Liver (tissue), 3 donors: ENCODE data around the gene RMND5A.

Source experiments
- EGR1 ChIP-seq, 2 donors: IDR thresholded peaks; 2 replicates each; pipeline ENCODE4 v1.6.1; 2016 to 2018; ENCODE audit warnings: antibody characterized with exemption in 2 of 2, low read depth in 2 of 2
- FOXA1 ChIP-seq: IDR thresholded peaks from 2 replicates; pipeline ENCODE4 v1.6.1; 2016; ENCODE audit warnings: antibody characterized with exemption
- FOXA2 ChIP-seq: IDR thresholded peaks from 2 replicates; pipeline ENCODE4 v1.6.1; 2016; ENCODE audit warnings: antibody characterized with exemption
- GABPA ChIP-seq, 2 donors: IDR thresholded peaks in 1 of 2; conservative IDR thresholded peaks in 1 of 2; 2 replicates each; pipeline ENCODE4 v1.6.1; 2016; ENCODE audit warnings: antibody characterized with exemption in 2 of 2, mild to moderate bottlenecking in 1 of 2, moderate library complexity in 1 of 2
- JUND ChIP-seq, 2 donors: IDR thresholded peaks; 2 replicates each; pipeline ENCODE4 v1.6.1; 2016; ENCODE audit warnings: antibody characterized with exemption in 2 of 2
- SP1 ChIP-seq: IDR thresholded peaks from 2 replicates; pipeline ENCODE4 v1.6.1; 2018; ENCODE audit warnings: antibody characterized with exemption, mild to moderate bottlenecking
- TAF1 ChIP-seq: conservative IDR thresholded peaks from 2 replicates; pipeline ENCODE4 v1.6.1; 2016; ENCODE audit warnings: antibody characterized with exemption, mild to moderate bottlenecking
- TF ChIP-seq, protein P1 (sequence below): IDR thresholded peaks from 2 replicates; pipeline ENCODE4 v1.6.1; 2016; ENCODE audit warnings: antibody characterized with exemption
- TF ChIP-seq, protein P2 (sequence below): IDR thresholded peaks from 2 replicates; pipeline ENCODE4 v1.6.1; 2016; ENCODE audit warnings: antibody characterized with exemption, mild to moderate bottlenecking
- TF ChIP-seq, protein P3 (sequence below): fragments of 150-350 bp; IDR thresholded peaks from 2 replicates; pipeline ENCODE4 v1.5.1; 2017; ENCODE audit warnings: improper control_type of control experiment, low read depth, low read length; ENCODE audit not compliant: missing input control
- TF ChIP-seq, protein P4 (sequence below): IDR thresholded peaks from 2 replicates; pipeline ENCODE4 v1.6.1; 2016; ENCODE audit warnings: antibody characterized with exemption
- donor health status: healthy.
- donor health status: healthy.

DNA sequence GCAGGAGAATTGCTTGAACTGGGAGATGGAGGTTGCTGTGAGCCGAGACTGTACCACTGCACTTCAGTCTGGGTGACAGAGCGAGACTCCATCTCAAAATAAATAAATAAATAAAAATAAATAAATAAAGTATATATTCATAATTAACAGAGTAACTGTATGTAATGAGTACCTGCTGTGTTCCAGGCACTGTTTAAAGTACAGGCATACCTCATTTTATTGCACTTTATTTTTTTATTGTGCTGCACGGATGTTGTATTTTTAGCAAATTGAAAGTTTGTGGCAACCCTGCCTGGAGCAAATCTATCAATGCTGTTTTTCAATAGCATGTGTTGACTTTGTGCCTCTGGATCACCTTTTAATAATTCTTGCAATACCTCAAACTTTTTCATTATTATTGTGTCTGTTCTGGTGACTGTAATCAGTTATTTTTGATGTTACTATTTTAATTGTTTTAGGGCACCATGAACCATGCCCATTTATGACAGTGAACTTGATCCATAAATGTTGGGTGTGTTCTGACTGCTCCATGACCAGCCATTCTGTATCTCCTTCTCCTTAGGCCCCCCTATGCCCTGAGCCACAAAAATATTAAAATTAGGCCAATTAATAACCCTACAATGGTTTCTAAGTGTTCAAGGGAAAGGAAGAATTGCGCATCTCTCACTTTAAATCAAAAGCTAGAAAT, 98.2 kb downstream of the RMND5A start:
- no peak for TF ChIP-seq GABPA (IDR thresholded peaks at IDR 0.05 in 1 of 2, conservative IDR thresholded peaks at IDR 0.05 in 1 of 2)
- TF ChIP-seq FOXA2: no peak
- TF ChIP-seq, protein P1, sequence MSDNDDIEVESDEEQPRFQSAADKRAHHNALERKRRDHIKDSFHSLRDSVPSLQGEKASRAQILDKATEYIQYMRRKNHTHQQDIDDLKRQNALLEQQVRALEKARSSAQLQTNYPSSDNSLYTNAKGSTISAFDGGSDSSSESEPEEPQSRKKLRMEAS: no peak
- TF ChIP-seq SP1: no peak
- TF ChIP-seq, protein P2, sequence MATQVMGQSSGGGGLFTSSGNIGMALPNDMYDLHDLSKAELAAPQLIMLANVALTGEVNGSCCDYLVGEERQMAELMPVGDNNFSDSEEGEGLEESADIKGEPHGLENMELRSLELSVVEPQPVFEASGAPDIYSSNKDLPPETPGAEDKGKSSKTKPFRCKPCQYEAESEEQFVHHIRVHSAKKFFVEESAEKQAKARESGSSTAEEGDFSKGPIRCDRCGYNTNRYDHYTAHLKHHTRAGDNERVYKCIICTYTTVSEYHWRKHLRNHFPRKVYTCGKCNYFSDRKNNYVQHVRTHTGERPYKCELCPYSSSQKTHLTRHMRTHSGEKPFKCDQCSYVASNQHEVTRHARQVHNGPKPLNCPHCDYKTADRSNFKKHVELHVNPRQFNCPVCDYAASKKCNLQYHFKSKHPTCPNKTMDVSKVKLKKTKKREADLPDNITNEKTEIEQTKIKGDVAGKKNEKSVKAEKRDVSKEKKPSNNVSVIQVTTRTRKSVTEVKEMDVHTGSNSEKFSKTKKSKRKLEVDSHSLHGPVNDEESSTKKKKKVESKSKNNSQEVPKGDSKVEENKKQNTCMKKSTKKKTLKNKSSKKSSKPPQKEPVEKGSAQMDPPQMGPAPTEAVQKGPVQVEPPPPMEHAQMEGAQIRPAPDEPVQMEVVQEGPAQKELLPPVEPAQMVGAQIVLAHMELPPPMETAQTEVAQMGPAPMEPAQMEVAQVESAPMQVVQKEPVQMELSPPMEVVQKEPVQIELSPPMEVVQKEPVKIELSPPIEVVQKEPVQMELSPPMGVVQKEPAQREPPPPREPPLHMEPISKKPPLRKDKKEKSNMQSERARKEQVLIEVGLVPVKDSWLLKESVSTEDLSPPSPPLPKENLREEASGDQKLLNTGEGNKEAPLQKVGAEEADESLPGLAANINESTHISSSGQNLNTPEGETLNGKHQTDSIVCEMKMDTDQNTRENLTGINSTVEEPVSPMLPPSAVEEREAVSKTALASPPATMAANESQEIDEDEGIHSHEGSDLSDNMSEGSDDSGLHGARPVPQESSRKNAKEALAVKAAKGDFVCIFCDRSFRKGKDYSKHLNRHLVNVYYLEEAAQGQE: no peak
- TF ChIP-seq, protein P3, sequence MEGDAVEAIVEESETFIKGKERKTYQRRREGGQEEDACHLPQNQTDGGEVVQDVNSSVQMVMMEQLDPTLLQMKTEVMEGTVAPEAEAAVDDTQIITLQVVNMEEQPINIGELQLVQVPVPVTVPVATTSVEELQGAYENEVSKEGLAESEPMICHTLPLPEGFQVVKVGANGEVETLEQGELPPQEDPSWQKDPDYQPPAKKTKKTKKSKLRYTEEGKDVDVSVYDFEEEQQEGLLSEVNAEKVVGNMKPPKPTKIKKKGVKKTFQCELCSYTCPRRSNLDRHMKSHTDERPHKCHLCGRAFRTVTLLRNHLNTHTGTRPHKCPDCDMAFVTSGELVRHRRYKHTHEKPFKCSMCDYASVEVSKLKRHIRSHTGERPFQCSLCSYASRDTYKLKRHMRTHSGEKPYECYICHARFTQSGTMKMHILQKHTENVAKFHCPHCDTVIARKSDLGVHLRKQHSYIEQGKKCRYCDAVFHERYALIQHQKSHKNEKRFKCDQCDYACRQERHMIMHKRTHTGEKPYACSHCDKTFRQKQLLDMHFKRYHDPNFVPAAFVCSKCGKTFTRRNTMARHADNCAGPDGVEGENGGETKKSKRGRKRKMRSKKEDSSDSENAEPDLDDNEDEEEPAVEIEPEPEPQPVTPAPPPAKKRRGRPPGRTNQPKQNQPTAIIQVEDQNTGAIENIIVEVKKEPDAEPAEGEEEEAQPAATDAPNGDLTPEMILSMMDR: no peak
- TF ChIP-seq, protein P4, sequence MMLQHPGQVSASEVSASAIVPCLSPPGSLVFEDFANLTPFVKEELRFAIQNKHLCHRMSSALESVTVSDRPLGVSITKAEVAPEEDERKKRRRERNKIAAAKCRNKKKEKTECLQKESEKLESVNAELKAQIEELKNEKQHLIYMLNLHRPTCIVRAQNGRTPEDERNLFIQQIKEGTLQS: no peak
- TF ChIP-seq EGR1 (IDR thresholded peaks at IDR 0.05; ENCODE audit: low read depth in 2 of 2): no peak
- TF ChIP-seq FOXA1: no peak
- no peak for TF ChIP-seq JUND (IDR thresholded peaks at IDR 0.05)
- no peak for TF ChIP-seq TAF1
